Stimulated activated CD4-positive, alpha-beta T cell treated with anti-CD3 and anti-CD28 coated beads, TNF-alpha, amount 100 ng/mL, for 4 hours (primary cell): Measurements from ENCODE around the gene SEC23A.
"Not testable (repeated sequence)": the region's sequence is repeated elsewhere in the genome, so short reads cannot be mapped to it uniquely, and the experiment has no call there.

ENCODE experiments used
- DNase-seq, 3 experiments: peaks; one replicate each; pipeline ENCODE4 v3.0.0-alpha.2; 2020; ENCODE audit warnings: low read depth in 3 of 3

The SEC23A gene

GRCh38 chr14:39030209-39030608, 72.8 kb downstream of the SEC23A start:
- no peak for DNase-seq

GRCh38 chr14:39029789-39030188, 73.2 kb downstream of the SEC23A start:
- no peak for DNase-seq

DNA sequence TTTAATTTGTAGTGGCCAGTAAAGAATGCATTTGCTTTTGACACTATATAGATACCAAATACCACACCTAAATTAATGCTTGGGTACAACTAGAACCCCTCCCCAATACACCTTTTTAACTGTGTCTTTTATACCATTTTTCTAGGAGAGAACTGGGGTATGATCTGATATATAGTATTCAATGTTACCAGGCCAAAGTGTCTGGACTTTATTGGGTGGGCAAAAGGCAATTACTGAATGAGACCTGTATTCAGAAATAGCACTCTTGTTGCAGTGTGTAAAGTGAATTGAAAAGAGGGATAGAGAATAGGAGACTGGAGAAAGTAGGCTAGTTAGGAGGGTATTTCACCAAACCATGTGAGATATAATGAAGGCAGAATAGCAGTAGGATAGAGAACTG, 74.4 kb downstream of the SEC23A start:
- no peak for DNase-seq

DNA sequence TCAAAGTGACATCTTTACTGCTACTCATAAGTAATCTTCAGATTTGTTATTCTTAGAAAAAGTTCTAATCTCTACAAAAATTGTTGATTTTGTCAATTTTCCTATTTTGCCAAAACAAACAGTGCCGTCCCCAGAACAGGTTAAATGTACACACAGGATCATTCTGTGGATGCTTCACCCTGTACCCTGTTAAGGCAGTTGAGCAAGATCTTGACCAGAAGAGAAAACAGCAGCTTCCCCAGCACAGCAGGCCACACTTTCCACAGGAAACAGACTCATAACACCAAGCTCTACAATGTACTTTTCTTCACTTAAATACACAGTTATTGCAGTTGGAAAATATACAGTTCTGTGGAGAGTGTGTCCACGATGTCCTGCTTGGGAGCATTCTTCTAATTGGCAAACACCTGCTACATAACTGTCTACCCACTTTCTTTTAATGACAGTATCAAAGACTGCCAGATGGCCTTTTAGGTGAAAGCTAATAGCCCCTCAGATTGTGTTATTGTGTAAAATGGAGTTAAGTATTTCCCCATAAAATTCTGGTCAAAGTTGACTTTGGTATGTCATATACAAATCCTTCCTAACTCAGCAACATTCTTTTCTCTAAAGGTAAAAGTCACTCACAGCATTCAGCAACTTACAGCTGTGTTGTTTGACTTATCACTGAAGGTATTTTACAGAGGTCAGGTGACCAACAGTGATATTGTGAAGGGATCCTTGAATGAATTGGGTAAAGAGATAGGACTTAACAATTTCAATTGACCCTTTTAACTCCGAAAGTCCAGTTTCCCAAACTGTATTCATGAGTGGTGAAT, 77.0 kb downstream of the SEC23A start:
- DNase-seq: no peak

DNA sequence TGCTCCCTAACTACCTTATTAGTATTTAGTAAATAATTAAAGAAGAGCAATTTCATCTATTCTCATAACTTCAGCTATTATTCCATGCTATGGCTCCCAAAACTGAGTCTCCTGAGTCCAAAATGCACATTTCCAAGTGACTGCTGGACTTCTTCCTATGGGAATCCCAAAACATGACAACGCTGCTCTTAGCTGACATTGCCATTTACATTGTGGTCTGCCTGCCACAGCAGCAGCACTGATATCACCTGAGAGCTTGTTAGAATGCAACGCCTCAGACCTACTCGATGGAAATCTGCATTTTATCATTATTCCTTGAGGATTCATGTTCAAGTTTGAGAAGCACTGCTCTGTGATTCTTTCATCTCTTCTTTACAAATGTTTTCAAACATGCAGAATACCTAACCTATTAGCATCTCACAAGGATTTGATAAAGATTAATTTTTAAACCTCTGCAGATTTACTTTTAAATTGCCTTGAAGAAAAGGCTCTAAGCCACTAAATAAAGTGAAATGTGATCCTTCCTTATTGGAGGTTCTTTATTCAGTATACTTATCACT, 77.7 kb downstream of the SEC23A start:
- DNase-seq: no peak

DNA sequence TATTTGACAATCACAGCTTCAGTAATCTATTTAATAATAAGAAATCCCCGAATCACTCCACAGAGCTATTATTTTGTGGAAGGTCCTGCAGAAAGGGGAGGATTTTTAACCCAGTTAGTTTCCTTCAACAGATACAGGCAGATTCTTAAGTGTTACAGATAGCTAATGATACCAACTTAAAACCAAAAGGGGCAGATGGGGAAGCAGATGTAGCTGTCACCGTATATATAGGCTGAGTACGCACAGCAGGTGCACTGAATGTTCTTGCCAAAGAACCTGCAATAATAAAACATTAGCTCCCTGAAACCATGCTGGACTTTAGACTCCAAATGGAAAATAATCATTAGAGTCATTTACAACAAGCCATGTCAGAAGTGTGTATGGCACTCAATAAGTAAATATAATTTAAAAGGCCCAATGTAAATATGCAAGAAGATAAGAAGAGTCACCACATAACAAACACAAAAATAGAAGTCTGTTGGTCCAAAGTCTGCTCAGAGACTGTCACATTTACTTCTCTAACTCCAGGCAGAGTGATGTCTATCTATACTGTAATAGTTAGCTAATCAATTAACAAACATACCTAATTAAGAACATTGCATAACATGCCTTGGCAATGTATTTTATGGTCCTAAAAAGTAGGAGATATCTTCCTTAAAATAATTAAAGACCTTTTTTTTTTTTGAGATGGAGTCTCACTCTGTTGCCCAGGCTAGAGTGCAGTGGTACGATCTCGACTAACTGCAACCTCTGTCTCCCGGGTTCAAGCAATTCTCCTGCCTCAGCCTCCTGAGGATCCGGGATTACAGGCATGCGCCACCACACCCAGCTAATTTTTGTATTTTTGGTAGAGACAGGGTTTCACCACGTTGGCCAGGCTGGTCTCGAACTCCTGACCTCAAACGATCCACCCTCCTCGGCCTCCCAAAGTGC, 78.8 kb downstream of the SEC23A start:
- no peak for DNase-seq

DNA sequence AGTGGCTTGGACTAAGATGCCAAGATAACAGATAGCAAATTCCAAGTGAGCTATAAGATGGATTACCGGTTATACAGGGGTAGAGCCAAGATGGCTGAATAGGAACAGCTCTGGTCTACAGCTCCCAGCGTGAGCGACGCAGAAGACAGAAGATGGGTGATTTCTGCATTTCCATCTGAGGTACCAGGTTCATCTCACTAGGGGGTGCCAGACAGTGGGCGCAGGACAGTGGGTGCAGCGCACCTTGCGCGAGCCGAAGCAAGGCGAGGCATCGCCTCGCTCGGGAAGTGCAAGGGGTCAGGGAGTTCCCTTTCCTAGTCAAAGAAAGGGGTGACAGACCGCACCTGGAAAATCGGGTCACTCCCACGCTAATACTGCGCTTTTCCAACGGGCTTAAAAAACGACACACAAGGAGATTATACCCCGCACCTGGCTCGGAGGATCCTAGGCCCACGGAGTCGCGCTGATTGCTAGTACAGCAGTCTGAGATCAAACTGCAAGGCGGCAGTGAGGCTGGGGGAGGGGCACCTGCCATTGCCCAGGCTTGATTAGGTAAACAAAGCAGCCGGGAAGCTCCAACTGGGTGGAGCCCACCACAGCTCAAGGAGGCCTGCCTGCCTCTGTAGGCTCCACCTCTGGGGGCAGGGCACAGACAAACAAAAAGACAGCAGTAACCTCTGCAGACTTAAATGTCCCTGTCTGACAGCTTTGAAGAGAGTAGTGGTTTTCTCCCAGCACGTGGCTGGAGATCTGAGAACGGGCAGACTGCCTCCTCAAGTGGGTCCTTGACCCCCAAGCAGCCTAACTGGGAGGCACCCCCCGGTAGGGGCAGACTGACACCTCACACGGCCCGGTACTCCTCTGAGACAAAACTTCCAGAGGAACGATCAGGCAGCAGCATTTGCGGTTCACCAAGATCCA, 85.7 kb downstream of the SEC23A start:
- DNase-seq: not testable (repeated sequence)

- no peak for DNase-seq
These were observed 86.3 kb downstream of the SEC23A start for GRCh38 chr14:39016733-39017095.

DNA sequence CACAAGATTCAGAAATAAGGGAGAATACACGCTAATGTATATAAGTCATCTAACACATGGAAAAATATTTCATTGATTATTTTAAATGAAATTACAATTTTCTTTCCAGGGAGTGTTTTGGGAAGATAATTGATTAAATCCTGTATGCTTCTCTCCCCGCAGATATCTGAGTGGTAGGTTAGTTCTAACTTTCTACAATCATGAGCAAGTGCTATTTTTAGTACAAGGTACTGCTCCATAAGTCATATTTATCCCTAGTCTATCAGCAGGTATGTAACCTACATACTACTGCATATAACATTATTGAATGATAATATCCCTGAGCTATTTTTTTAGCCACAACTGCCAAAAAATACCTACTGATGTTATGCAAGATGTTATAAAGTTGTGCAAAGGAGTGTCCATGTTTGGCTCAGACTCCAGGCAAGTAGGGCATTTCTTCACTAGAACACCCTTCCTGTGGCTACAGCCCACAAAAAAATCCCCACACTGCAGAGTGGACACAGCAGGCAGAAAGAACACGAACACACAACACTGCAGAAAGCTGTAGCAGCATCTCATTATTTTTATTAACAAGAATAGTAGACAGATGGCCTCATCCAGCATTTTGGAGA, 87.0 kb downstream of the SEC23A start:
- no peak for DNase-seq

DNA sequence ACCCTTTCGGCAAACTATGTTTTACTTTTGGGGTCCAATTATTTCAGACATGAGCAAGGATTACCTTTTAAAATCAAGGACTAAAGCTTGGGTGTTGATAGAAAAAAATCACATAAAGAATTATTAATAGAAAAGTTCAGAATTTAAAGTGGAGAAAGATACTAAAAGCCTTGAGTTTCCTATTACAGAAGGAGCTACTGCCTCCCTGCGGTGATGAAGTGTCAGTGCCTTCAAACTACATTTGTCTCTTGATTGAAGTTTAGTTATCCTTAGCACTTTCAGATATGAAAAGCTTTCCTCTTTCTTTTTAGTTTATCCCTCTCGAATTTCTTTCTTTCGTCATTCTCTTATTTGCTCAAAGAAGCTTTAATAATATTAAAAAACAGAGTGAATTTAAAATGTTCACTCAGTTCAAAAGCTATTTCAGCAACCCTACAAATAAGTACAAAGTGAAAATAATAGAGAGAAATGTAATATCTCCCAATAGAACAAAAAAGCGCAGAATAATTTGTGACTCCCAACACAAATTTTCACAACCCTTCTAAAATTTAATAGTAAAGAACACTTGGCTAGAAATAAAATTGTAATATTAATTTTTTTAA, 87.6 kb downstream of the SEC23A start:
- no peak for DNase-seq

DNA sequence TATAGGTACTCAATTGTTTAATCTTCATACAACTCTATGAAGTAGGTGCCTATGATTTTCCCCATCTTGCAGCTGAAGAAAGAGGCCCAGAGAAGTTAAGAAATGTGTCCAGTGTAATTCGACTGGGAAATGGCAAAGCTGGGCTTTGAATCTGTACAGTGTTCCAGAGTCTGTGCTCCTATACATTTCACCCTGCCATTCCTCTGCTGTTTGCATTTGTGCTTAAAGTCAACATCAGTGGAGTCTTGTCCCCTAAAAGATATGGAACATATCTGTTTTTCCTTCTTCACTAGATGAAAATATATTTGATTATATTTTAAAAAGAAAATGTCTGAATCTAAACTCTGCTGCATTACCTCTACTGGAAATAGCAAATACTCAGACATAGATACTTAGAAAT, 88.6 kb downstream of the SEC23A start:
- DNase-seq: no peak

GRCh38 chr14:39008965-39009364, 94.1 kb downstream of the SEC23A start:
- not testable (repeated sequence) for DNase-seq

- DNase-seq: no peak
These were observed 96.2 kb downstream of the SEC23A start for GRCh38 chr14:39006721-39007410.

- no peak for DNase-seq
These were observed 97.8 kb downstream of the SEC23A start for GRCh38 chr14:39005044-39005880.

- DNase-seq: no peak
These were observed 103.1 kb downstream of the SEC23A start for GRCh38 chr14:38999949-39000348.

DNA sequence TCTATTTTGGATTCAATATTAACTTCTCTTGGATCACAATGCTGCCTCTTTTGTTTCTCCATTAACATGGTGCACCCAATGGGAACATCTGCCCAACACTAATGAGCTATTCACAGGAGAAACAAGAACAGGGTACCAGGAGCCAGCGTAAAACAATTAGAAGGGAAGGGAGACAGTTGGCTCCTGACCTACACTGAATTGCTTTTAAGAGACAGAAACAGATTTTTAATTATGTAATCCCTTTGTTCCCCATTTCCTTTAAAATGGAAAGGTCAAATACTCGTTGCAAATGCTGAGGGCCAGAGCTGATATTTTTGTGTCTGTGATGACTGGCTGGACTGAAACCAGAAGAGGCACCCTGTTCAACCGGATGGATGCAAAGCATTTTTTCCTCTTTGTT, 108.3 kb downstream of the SEC23A start:
- no peak for DNase-seq

DNA sequence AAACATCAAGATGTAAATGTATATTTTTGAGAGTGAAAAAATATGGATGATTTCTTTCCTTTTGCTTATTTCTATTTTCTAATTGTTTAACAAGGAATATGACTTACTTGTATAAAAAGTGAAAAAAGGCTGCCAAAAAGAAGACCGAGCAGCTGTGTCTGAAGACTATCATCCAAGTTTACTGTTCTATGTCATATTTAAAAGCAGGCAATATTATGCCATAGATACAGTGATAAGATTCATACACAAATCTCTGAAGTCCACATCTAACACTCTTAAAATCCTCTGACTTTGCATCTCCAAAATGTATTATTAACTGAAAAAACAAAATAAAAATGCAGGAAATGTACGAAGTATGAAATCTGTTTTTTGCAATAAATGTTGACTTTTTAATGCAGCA, 109.1 kb downstream of the SEC23A start:
- DNase-seq: no peak

GRCh38 chr14:38992067-38992844, 110.8 kb downstream of the SEC23A start:
- DNase-seq: no peak
